ENCODE results near the gene DROSHA. TPM values are rescaled to one million over a fixed set of nuclear protein-coding genes. Genes with fewer than 3 reads are reported as not detected.

DROSHA gene
- total RNA-seq, 1 experiment from 2014 or later: 73.5 TPM

DNA sequence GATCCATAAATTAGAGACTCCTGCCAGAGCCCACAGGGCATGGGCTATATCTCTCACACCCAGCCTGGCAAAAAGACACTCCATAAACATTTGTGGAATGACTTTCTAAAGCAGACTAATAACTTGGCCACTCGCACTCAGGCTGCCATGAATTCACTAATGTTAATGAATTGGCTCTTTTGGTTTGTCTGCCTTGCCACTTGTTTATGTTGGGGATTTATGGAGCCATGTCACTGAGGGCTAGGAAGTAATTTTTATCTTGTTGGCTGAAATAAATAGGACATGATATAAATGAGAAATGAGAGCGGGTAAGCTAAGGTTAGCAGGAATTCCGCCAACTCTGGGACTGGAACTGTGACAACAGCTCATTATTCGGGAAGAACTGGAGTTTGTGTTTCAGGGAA, 55.2 kb downstream of the DROSHA start (continued):
- TF ChIP-seq CEBPB (IDR thresholded peaks at IDR 0.05; ENCODE audit: low read depth) (no peak), SP1 (IDR thresholded peaks at IDR 0.05; ENCODE audit: low read depth) (no peak), SIN3A (IDR thresholded peaks at IDR 0.05; ENCODE audit: low read depth) (no peak)
- TF ChIP-seq, protein P1, sequence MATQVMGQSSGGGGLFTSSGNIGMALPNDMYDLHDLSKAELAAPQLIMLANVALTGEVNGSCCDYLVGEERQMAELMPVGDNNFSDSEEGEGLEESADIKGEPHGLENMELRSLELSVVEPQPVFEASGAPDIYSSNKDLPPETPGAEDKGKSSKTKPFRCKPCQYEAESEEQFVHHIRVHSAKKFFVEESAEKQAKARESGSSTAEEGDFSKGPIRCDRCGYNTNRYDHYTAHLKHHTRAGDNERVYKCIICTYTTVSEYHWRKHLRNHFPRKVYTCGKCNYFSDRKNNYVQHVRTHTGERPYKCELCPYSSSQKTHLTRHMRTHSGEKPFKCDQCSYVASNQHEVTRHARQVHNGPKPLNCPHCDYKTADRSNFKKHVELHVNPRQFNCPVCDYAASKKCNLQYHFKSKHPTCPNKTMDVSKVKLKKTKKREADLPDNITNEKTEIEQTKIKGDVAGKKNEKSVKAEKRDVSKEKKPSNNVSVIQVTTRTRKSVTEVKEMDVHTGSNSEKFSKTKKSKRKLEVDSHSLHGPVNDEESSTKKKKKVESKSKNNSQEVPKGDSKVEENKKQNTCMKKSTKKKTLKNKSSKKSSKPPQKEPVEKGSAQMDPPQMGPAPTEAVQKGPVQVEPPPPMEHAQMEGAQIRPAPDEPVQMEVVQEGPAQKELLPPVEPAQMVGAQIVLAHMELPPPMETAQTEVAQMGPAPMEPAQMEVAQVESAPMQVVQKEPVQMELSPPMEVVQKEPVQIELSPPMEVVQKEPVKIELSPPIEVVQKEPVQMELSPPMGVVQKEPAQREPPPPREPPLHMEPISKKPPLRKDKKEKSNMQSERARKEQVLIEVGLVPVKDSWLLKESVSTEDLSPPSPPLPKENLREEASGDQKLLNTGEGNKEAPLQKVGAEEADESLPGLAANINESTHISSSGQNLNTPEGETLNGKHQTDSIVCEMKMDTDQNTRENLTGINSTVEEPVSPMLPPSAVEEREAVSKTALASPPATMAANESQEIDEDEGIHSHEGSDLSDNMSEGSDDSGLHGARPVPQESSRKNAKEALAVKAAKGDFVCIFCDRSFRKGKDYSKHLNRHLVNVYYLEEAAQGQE (IDR thresholded peaks at IDR 0.05; ENCODE audit: low read depth): no peak

DNA sequence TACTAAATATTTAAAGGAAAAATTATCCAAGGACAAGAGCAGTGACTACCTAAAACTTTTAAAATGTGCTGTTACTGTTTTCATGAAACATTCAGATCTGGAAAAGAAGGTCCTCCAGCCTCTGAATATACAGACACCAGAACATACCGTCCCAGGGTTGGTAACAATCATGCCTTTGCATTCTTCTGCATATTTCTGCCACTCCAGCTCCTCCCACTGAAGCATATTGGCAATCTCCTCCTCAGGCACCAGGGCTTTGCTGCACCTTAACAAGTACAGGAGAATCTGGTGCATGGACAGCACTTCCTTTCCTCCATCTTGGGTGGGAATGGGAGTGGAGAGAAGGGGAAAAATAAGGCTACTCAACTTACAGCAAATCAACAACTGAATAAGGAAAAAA, 60.0 kb downstream of the DROSHA start:
- ChIA-PET RAD21 (ENCODE audit: low non-redundant PET in 1 of 2, low total read pairs in 2 of 2, uncharacterized antibody in 2 of 2, unreplicated experiment in 2 of 2) (no interaction called here), POLR2A (no interaction called here), CTCF (no interaction called here)
- intact Hi-C loops (cut with micrococcal nuclease): no loop called here
- BruUV-seq (replicated peaks): no TSS peak
- no peak overlapping the region for H2AFZ ChIP-seq (ENCODE audit: low read depth, low read length, poor library complexity, severe bottlenecking)
- no peak overlapping the region for H3K4me3 ChIP-seq (replicated peaks in 1 of 2; ENCODE audit: low read depth in 1 of 2, low read length in 2 of 2)
- TF ChIP-seq EZH2phosphoT487 (IDR thresholded peaks at IDR 0.05; ENCODE audit: borderline replicate concordance): no peak
- no peak for TF ChIP-seq ZNF274 (IDR thresholded peaks at IDR 0.05; ENCODE audit: low read depth, low read length)
- no peak for TF ChIP-seq SRF (IDR thresholded peaks at IDR 0.05; ENCODE audit: low read depth)
- TF ChIP-seq, protein P2, sequence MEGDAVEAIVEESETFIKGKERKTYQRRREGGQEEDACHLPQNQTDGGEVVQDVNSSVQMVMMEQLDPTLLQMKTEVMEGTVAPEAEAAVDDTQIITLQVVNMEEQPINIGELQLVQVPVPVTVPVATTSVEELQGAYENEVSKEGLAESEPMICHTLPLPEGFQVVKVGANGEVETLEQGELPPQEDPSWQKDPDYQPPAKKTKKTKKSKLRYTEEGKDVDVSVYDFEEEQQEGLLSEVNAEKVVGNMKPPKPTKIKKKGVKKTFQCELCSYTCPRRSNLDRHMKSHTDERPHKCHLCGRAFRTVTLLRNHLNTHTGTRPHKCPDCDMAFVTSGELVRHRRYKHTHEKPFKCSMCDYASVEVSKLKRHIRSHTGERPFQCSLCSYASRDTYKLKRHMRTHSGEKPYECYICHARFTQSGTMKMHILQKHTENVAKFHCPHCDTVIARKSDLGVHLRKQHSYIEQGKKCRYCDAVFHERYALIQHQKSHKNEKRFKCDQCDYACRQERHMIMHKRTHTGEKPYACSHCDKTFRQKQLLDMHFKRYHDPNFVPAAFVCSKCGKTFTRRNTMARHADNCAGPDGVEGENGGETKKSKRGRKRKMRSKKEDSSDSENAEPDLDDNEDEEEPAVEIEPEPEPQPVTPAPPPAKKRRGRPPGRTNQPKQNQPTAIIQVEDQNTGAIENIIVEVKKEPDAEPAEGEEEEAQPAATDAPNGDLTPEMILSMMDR (IDR thresholded peaks at IDR 0.05 in 2 of 3, conservative IDR thresholded peaks at IDR 0.05 in 1 of 3; ENCODE audit: borderline replicate concordance in 1 of 3, insufficient read depth in 1 of 3, low read depth in 2 of 3, low read length in 2 of 3): no peak
- H3K4me1 ChIP-seq (ENCODE audit: control insufficient read depth in 1 of 2, insufficient read depth in 2 of 2, low read length in 2 of 2): no peaks in the 10 kb centered on the region
- peaks cover 5 to 6% of the 10 kb centered on the region in 2 experiments; a peak in 3 of 4 replicates for H3K36me3 ChIP-seq (ENCODE audit: control insufficient read depth in 1 of 2, insufficient read depth in 2 of 2, low read length in 2 of 2)
- H3K79me2 ChIP-seq (ENCODE audit: insufficient read depth, low read length): no peaks in the 10 kb centered on the region
- no peaks in the 10 kb centered on the region for H3K9me2 ChIP-seq (ENCODE audit: insufficient read depth)
- no peaks in the 10 kb centered on the region for H3K27me3 ChIP-seq (ENCODE audit: insufficient read depth, low read length)
- H3K9ac ChIP-seq (ENCODE audit: low read length): no peak overlapping the region
- no peak overlapping the region for H3K4me2 ChIP-seq (ENCODE audit: low read length)
- no peak for DNase-seq (ENCODE audit: low read depth, low spot score)
- H4K20me1 ChIP-seq (ENCODE audit: insufficient read depth): no peaks in the 10 kb centered on the region
- no peaks in the 10 kb centered on the region for H3K9me3 ChIP-seq (ENCODE audit: control insufficient read depth in 1 of 2, insufficient read depth in 1 of 2, low read depth in 1 of 2, low read length in 2 of 2)
- no peak overlapping the region for H3K27ac ChIP-seq (ENCODE audit: low read depth, low read length)
- ATAC-seq: no peak
